ENCODE results near the gene SEMA4B. TPM values are rescaled to one million over a fixed set of nuclear protein-coding genes. Genes with fewer than 3 reads are reported as not detected.

The SEMA4B gene
- total and polyA plus RNA-seq, 2 experiments from 2014 or later, result 16.7 to 48.2 TPM

DNA sequence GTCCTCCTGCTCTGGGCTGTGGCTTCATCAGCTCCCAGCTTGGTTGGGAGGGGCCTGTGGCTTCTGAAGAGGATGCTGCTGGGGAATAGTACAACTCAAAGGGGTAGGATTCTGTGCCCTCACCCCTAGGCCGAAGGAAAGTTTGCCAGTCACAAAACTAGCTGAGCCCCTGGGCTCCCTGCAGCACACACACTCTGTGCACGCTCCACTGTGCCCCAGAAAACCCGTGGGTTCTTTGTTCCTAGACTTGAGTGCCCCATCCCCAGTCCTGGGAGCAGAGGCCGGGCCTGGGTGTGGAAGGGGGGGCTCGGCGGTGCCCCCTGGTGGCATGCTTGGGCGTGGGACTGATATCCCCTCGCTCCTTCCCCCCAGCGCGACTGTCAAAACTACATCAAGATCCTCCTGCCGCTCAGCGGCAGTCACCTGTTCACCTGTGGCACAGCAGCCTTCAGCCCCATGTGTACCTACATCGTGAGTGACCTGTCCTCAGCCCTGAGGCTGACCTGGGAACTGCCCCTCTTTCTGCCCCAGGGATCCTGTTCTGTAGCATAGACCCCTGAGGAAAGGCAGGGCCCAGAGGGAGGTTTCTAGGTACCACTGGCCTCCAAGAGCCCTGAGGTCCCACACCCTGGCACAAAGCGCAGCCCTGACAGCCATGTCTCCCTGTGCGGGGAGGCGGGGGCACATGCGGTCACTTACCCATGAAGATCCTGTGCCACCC, 18.5 kb downstream of the SEMA4B start:
- Mint-ChIP-seq H3K36me3 (ENCODE audit: low read depth) (peaks cover 16% of the 10 kb centered on the region; the same call in 2 of the 3 replicates), H3K27me3 (ENCODE audit: insufficient read depth, low read depth, poor library complexity) (peaks cover 2% of the 10 kb centered on the region), H3K4me3 (no peak overlapping the region), H3K4me1 (peaks cover 13% of the 10 kb centered on the region), H3K27ac (no peak overlapping the region), H3K9me3 (no peaks in the 10 kb centered on the region)
- peak; percentile 90 for ATAC-seq
- no peaks in the 10 kb centered on the region for H3K27me3 ChIP-seq (ENCODE audit: insufficient read depth)
- H3K27ac ChIP-seq (ENCODE audit: low read depth), result no peak overlapping the region
- peaks cover 3% of the 10 kb centered on the region; the same call in 1 of the 2 replicates for H3K36me3 ChIP-seq (ENCODE audit: insufficient read depth)
- peaks cover 7% of the 10 kb centered on the region; the same call in 1 of the 2 replicates for H4K20me1 ChIP-seq (replicated peaks; ENCODE audit: insufficient read depth)
- H3K79me2 ChIP-seq (replicated peaks; ENCODE audit: insufficient read depth), result peaks cover 23% of the 10 kb centered on the region
- TF ChIP-seq, protein P1, sequence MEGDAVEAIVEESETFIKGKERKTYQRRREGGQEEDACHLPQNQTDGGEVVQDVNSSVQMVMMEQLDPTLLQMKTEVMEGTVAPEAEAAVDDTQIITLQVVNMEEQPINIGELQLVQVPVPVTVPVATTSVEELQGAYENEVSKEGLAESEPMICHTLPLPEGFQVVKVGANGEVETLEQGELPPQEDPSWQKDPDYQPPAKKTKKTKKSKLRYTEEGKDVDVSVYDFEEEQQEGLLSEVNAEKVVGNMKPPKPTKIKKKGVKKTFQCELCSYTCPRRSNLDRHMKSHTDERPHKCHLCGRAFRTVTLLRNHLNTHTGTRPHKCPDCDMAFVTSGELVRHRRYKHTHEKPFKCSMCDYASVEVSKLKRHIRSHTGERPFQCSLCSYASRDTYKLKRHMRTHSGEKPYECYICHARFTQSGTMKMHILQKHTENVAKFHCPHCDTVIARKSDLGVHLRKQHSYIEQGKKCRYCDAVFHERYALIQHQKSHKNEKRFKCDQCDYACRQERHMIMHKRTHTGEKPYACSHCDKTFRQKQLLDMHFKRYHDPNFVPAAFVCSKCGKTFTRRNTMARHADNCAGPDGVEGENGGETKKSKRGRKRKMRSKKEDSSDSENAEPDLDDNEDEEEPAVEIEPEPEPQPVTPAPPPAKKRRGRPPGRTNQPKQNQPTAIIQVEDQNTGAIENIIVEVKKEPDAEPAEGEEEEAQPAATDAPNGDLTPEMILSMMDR (conservative IDR thresholded peaks at IDR 0.05; ENCODE audit: low read depth in 2 of 2), result peak; percentile 76 to 81
- no peak for TF ChIP-seq STAT1 (IDR thresholded peaks at IDR 0.05; ENCODE audit: unreplicated experiment)
- H3F3A ChIP-seq (replicated peaks; ENCODE audit: low read depth), result no peaks in the 10 kb centered on the region
- no peaks in the 10 kb centered on the region for H3K9me2 ChIP-seq (ENCODE audit: insufficient read depth)
- H3K4me2 ChIP-seq, result no peak overlapping the region
- DNase-seq (ENCODE audit: low spot score), result peak; percentile 78
- no peak overlapping the region for H2AFZ ChIP-seq
- no peak overlapping the region for H3K4me3 ChIP-seq
- H3K4me1 ChIP-seq (ENCODE audit: insufficient read depth), result no peaks in the 10 kb centered on the region; the same call in 1 of the 2 replicates

GRCh38 chr15:90221246-90221900, 20.2 kb downstream of the SEMA4B start:
- ATAC-seq, result peak; percentile 87
- Histone ChIP-seq H3K4me3 (no peak overlapping the region), H3K4me1 (ENCODE audit: insufficient read depth) (no peaks in the 10 kb centered on the region; the same call in 1 of the 2 replicates), H3K9me2 (ENCODE audit: insufficient read depth) (no peaks in the 10 kb centered on the region), H4K20me1 (replicated peaks; ENCODE audit: insufficient read depth) (peaks cover 5% of the 10 kb centered on the region; the same call in 1 of the 2 replicates), H3F3A (replicated peaks; ENCODE audit: low read depth) (no peaks in the 10 kb centered on the region), H3K27me3 (ENCODE audit: insufficient read depth) (no peaks in the 10 kb centered on the region), H3K36me3 (ENCODE audit: insufficient read depth) (peaks cover 8% of the 10 kb centered on the region), H2AFZ (no peak overlapping the region), H3K4me2 (no peak overlapping the region), H3K79me2 (replicated peaks; ENCODE audit: insufficient read depth) (0 out of 2 replicates have a peak, but pooled peaks cover 7% of the 10 kb centered on the region), H3K27ac (ENCODE audit: low read depth) (no peak overlapping the region; the same call in 1 of the 2 replicates)
- Mint-ChIP-seq H3K36me3 (ENCODE audit: low read depth) (peaks cover 23% of the 10 kb centered on the region), H3K4me1 (peaks cover 9% of the 10 kb centered on the region), H3K27me3 (ENCODE audit: insufficient read depth, low read depth, poor library complexity) (peaks cover 5% of the 10 kb centered on the region), H3K9me3 (no peaks in the 10 kb centered on the region), H3K4me3 (no peak overlapping the region), H3K27ac (0 out of 2 replicates have a peak overlapping the region, but pooled peaks have one; percentile 44)
- peak; percentile 90 for DNase-seq (ENCODE audit: low spot score)
- TF ChIP-seq, protein P2, sequence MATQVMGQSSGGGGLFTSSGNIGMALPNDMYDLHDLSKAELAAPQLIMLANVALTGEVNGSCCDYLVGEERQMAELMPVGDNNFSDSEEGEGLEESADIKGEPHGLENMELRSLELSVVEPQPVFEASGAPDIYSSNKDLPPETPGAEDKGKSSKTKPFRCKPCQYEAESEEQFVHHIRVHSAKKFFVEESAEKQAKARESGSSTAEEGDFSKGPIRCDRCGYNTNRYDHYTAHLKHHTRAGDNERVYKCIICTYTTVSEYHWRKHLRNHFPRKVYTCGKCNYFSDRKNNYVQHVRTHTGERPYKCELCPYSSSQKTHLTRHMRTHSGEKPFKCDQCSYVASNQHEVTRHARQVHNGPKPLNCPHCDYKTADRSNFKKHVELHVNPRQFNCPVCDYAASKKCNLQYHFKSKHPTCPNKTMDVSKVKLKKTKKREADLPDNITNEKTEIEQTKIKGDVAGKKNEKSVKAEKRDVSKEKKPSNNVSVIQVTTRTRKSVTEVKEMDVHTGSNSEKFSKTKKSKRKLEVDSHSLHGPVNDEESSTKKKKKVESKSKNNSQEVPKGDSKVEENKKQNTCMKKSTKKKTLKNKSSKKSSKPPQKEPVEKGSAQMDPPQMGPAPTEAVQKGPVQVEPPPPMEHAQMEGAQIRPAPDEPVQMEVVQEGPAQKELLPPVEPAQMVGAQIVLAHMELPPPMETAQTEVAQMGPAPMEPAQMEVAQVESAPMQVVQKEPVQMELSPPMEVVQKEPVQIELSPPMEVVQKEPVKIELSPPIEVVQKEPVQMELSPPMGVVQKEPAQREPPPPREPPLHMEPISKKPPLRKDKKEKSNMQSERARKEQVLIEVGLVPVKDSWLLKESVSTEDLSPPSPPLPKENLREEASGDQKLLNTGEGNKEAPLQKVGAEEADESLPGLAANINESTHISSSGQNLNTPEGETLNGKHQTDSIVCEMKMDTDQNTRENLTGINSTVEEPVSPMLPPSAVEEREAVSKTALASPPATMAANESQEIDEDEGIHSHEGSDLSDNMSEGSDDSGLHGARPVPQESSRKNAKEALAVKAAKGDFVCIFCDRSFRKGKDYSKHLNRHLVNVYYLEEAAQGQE (IDR thresholded peaks at IDR 0.05; ENCODE audit: unreplicated experiment), result no peak
- TF ChIP-seq JUNB (IDR thresholded peaks at IDR 0.05; ENCODE audit: unreplicated experiment) (no peak), CREB1 (CRISPR knock-in tag; IDR thresholded peaks at IDR 0.05; ENCODE audit: low read depth) (no peak), ZNF331 (CRISPR knock-in tag; IDR thresholded peaks at IDR 0.05; ENCODE audit: low read depth) (no peak), ZNF114 (CRISPR knock-in tag; IDR thresholded peaks at IDR 0.05) (no peak), NANOG (IDR thresholded peaks at IDR 0.05; ENCODE audit: borderline replicate concordance) (no peak), POLR2AphosphoS5 (IDR thresholded peaks at IDR 0.05; ENCODE audit: low read depth) (no peak)
- TF ChIP-seq, protein P1 (conservative IDR thresholded peaks at IDR 0.05; ENCODE audit: low read depth in 2 of 2), result peak; percentile 65 to 95

Measured in GM23338 (cell line).